Stimulated activated naive CD4-positive, alpha-beta T cell treated with Interleukin-2 at 50 U/mL for 16 hours (primary cell): ENCODE results near the gene MAML2.
"Not testable (repeated sequence)": the region's sequence is repeated elsewhere in the genome, so short reads cannot be mapped to it uniquely, and the experiment has no call there.

ENCODE experiments used
- DNase-seq: peaks from one replicate; lab custom pipeline; 2025; lab: John Stamatoyannopoulos, UW

The MAML2 gene

GRCh38 chr11:96292291-96293010 is 50.5 kb downstream of the MAML2 start:
- DNase-seq, result no peak

- DNase-seq, result no peak
These were observed 52.4 kb downstream of the MAML2 start for GRCh38 chr11:96290631-96291030.

- no peak for DNase-seq
These were observed 53.0 kb downstream of the MAML2 start for GRCh38 chr11:96290031-96290430.

GRCh38 chr11:96288915-96289314 is 54.1 kb downstream of the MAML2 start:
- no peak for DNase-seq

GRCh38 chr11:96287822-96288439 is 55.1 kb downstream of the MAML2 start:
- DNase-seq, result no peak

- not testable (repeated sequence) for DNase-seq
These were observed 57.0 kb downstream of the MAML2 start for GRCh38 chr11:96285985-96286384.

- DNase-seq, result no peak
These were observed 58.1 kb downstream of the MAML2 start for GRCh38 chr11:96284917-96285316.

GRCh38 chr11:96284401-96284800 is 58.6 kb downstream of the MAML2 start:
- no peak for DNase-seq

- no peak for DNase-seq
These were observed 60.3 kb downstream of the MAML2 start for GRCh38 chr11:96282625-96283220.

GRCh38 chr11:96280444-96280843 is 62.6 kb downstream of the MAML2 start:
- no peak for DNase-seq

- no peak for DNase-seq
These were observed 63.1 kb downstream of the MAML2 start for GRCh38 chr11:96279896-96280290.

GRCh38 chr11:96279018-96279895 is 63.7 kb downstream of the MAML2 start:
- DNase-seq, result no peak

- no peak for DNase-seq
These were observed 64.7 kb downstream of the MAML2 start for GRCh38 chr11:96278039-96278897.

GRCh38 chr11:96277696-96278038 is 65.3 kb downstream of the MAML2 start:
- no peak for DNase-seq

GRCh38 chr11:96276836-96277235 is 66.2 kb downstream of the MAML2 start:
- DNase-seq, result no peak

GRCh38 chr11:96275801-96276594 is 67.0 kb downstream of the MAML2 start:
- no peak for DNase-seq

- DNase-seq, result no peak
These were observed 69.5 kb downstream of the MAML2 start for GRCh38 chr11:96273507-96273906.

- DNase-seq, result no peak
These were observed 70.3 kb downstream of the MAML2 start for GRCh38 chr11:96272529-96273222.

- no peak for DNase-seq
These were observed 71.2 kb downstream of the MAML2 start for GRCh38 chr11:96271777-96272176.

- DNase-seq, result not testable (repeated sequence)
These were observed 71.6 kb downstream of the MAML2 start for GRCh38 chr11:96271352-96271751.
